Measurements from ENCODE around the gene ACTG1. TPM values are rescaled to one million over a fixed set of nuclear protein-coding genes. Genes with fewer than 3 reads are reported as not detected.
A peak's percentile ranks its signal among the peaks of the same experiment; 100 is the strongest.

Gene ACTG1
- total and polyA plus RNA-seq, 7 donors, result 150 to 620 (median 405) TPM

GRCh38 chr17:81557276-81558114, 44.9 kb upstream of the ACTG1 start:
- Histone ChIP-seq H3K27ac (peak overlapping the region; percentile 65), H3K4me1 (peaks cover 35% of the 10 kb centered on the region), H3K27me3 (ENCODE audit: insufficient read depth in 3 of 3, low read length in 2 of 3) (no peaks in the 10 kb centered on the region), H3K4me3 (no peak overlapping the region), H3K9me3 (no peaks in the 10 kb centered on the region), H3K36me3 (ENCODE audit: insufficient read depth in 1 of 2, low read depth in 1 of 2) (peaks cover 5 to 63% of the 10 kb centered on the region in 2 donors)
- intact Hi-C loops (cut with DNase I), result loop anchor here in 1 of 2 donors (5.0 kb wide), 1 partner anchor 40 kb away; no protein-coding TSS in a partner anchor
- DNase-seq (no peak), ATAC-seq (no peak)
- TF ChIP-seq, protein P1, sequence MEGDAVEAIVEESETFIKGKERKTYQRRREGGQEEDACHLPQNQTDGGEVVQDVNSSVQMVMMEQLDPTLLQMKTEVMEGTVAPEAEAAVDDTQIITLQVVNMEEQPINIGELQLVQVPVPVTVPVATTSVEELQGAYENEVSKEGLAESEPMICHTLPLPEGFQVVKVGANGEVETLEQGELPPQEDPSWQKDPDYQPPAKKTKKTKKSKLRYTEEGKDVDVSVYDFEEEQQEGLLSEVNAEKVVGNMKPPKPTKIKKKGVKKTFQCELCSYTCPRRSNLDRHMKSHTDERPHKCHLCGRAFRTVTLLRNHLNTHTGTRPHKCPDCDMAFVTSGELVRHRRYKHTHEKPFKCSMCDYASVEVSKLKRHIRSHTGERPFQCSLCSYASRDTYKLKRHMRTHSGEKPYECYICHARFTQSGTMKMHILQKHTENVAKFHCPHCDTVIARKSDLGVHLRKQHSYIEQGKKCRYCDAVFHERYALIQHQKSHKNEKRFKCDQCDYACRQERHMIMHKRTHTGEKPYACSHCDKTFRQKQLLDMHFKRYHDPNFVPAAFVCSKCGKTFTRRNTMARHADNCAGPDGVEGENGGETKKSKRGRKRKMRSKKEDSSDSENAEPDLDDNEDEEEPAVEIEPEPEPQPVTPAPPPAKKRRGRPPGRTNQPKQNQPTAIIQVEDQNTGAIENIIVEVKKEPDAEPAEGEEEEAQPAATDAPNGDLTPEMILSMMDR (IDR thresholded peaks at IDR 0.05), result no peak
- 61 to 77% (median 62%) methylated on average over 20 to 21 of the region's 21 CpGs for WGBS, 3 donors

DNA sequence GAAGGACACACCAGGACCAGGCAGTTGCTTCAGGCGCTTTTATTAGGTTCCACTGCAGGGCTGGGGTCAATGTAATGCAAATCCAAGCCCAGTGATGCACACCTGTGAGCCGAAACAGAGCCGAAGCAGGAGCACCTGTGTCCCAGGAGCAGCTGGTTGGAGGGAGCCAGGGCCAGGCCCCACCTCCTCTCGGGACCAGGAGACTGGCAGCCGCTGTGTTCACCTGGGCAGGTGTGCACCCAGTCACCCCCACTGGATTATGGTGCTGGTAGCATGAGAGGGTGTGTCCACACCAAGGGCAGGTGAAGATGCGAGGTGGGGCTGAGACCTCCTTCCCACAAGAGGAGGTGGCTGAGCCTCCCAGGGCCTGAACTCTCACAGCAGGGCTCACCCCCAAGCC, 44.3 kb upstream of the ACTG1 start:
- TF ChIP-seq, protein P1 (IDR thresholded peaks at IDR 0.05), result no peak
- Histone ChIP-seq H3K9me3 (no peaks in the 10 kb centered on the region), H3K27me3 (ENCODE audit: insufficient read depth in 3 of 3, low read length in 2 of 3) (no peaks in the 10 kb centered on the region), H3K4me1 (peaks cover 35% of the 10 kb centered on the region), H3K36me3 (ENCODE audit: insufficient read depth in 1 of 2, low read depth in 1 of 2) (peaks cover 5 to 57% of the 10 kb centered on the region in 2 donors), H3K27ac (peak overlapping the region; percentile 65), H3K4me3 (no peak overlapping the region)
- 81 to 94% (median 85%) methylated on average over 6 of the region's 6 CpGs for WGBS, 3 donors
- ATAC-seq (no peak), DNase-seq (peak in 1 of 2 donors; percentile 40)
- intact Hi-C loops (cut with DNase I), result loop anchor here in 1 of 2 donors (5.0 kb wide), 1 partner anchor 40 kb away; no protein-coding TSS in a partner anchor

DNA sequence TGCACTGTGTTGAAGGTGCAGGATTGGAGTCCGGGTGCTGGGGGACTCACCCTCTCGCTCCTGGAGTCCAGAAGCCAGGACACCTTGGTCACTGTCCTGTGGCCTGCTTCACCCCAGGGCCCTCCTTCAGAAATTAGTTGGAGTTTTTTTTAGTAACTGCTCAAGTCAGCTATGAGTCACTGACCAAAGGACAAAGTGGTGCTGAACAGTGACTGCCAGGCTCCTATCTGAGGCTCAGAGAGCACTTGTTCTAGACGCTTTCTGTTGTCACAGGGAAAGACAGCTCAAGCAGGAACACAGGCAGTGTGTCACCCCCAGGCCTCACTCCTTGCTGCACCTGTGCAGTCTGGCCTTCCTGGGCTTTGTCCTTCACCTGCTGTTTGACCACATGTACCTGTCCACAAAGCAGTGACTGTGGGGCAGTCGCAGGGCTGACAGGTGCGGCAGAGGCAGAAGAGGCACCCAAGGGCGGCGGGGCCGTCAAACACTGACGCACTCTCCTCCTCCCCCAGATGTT, 43.6 kb upstream of the ACTG1 start:
- intact Hi-C loops (cut with DNase I), result loop anchor here in 1 of 2 donors (5.0 kb wide), 1 partner anchor 41 kb away; no protein-coding TSS in a partner anchor
- Histone ChIP-seq H3K27ac (peak overlapping the region; percentile 65), H3K4me1 (peaks cover 35% of the 10 kb centered on the region), H3K4me3 (no peak overlapping the region), H3K9me3 (no peaks in the 10 kb centered on the region), H3K36me3 (ENCODE audit: insufficient read depth in 1 of 2, low read depth in 1 of 2) (peaks cover 5 to 51% of the 10 kb centered on the region in 2 donors), H3K27me3 (ENCODE audit: insufficient read depth in 3 of 3, low read length in 2 of 3) (no peaks in the 10 kb centered on the region)
- peak; percentile 42 to 69 (median 56) for ATAC-seq
- no peak for DNase-seq
- WGBS, 3 donors, result 65 to 85% (median 73%) methylated on average over 9 of the region's 9 CpGs
- TF ChIP-seq, protein P1 (IDR thresholded peaks at IDR 0.05), result no peak

DNA sequence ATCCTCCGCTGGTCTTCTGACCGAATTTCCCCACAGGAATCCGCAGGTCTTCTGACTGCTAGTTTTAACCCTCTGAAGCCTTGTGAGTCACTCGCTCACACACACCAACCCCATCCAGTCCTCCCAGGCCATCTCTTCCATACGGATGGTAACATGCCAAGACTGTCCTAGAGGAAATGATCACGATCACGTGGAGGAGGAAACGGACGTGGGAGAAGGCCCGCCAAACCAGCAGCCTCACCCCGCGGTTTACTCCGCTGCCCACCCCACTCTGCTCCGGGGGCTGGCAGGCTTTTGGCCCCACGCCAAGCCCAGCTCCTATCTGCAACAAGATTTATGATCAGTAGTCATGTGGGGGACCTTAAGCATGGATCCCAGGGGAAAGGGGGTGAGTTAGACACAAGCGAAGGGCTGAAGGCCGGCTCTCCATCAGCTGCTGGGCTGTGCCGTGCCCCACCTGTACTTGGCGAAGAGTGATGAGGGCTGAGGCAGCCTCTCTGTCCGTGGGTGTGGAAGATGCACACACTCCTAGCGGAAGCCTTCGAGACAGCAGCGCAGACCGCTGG, 41.1 kb upstream of the ACTG1 start:
- H3K27ac ChIP-seq, result peak overlapping the region; percentile 81
- no peaks in the 10 kb centered on the region for H3K27me3 ChIP-seq (ENCODE audit: insufficient read depth in 3 of 3, low read length in 2 of 3)
- peaks cover 2 to 44% of the 10 kb centered on the region in 2 donors for H3K36me3 ChIP-seq (ENCODE audit: insufficient read depth in 1 of 2, low read depth in 1 of 2)
- no peak for DNase-seq
- intact Hi-C loops (cut with DNase I), result loop anchor here in 1 of 2 donors (5.0 kb wide), 1 partner anchor 36 kb away; no protein-coding TSS in a partner anchor
- peak; percentile 9 to 21 (median 14) for ATAC-seq
- peak overlapping the region; percentile 96 for H3K4me3 ChIP-seq
- peaks cover 44% of the 10 kb centered on the region for H3K4me1 ChIP-seq
- H3K9me3 ChIP-seq, result no peaks in the 10 kb centered on the region
- TF ChIP-seq, protein P1 (IDR thresholded peaks at IDR 0.05), result no peak
- WGBS, 3 donors, result 30 to 35% (median 33%) methylated on average over 24 of the region's 24 CpGs

Measured in psoas muscle (tissue), 8 donors.